Measurements from ENCODE around the gene RAB11FIP4.
A peak's percentile ranks its signal among the peaks of the same experiment; 100 is the strongest.

Gene RAB11FIP4

GRCh38 chr17:31570951-31571892 lies 179.7 kb downstream of the RAB11FIP4 start:
- DNase-seq (ENCODE audit: low read depth) = peak; percentile 96

GRCh38 chr17:31572341-31572740 lies 180.9 kb downstream of the RAB11FIP4 start:
- no peak for DNase-seq (ENCODE audit: low read depth)

- DNase-seq (ENCODE audit: low read depth) = no peak
These were observed 181.6 kb downstream of the RAB11FIP4 start for GRCh38 chr17:31573047-31573446.

GRCh38 chr17:31573861-31574260 lies 182.4 kb downstream of the RAB11FIP4 start:
- DNase-seq (ENCODE audit: low read depth) = no peak

- DNase-seq (ENCODE audit: low read depth) = no peak
These were observed 183.0 kb downstream of the RAB11FIP4 start for GRCh38 chr17:31574458-31574857.

GRCh38 chr17:31575043-31575442 lies 183.6 kb downstream of the RAB11FIP4 start:
- DNase-seq (ENCODE audit: low read depth) = no peak

GRCh38 chr17:31579265-31579664 lies 187.8 kb downstream of the RAB11FIP4 start:
- DNase-seq (ENCODE audit: low read depth) = peak; percentile 53

GRCh38 chr17:31580316-31580705 lies 188.8 kb downstream of the RAB11FIP4 start:
- no peak for DNase-seq (ENCODE audit: low read depth)

GRCh38 chr17:31580706-31581490 lies 189.4 kb downstream of the RAB11FIP4 start:
- peak; percentile 97 for DNase-seq (ENCODE audit: low read depth)

- peak; percentile 88 for DNase-seq (ENCODE audit: low read depth)
These were observed 190.0 kb downstream of the RAB11FIP4 start for GRCh38 chr17:31581491-31581890.

- DNase-seq (ENCODE audit: low read depth) = peak; percentile 77
These were observed 190.9 kb downstream of the RAB11FIP4 start for GRCh38 chr17:31582151-31582907.

GRCh38 chr17:31583772-31584356 lies 192.4 kb downstream of the RAB11FIP4 start:
- no peak for DNase-seq (ENCODE audit: low read depth)

GRCh38 chr17:31584438-31585279 lies 193.2 kb downstream of the RAB11FIP4 start:
- DNase-seq (ENCODE audit: low read depth) = no peak

- DNase-seq (ENCODE audit: low read depth) = no peak
These were observed 193.8 kb downstream of the RAB11FIP4 start for GRCh38 chr17:31585280-31585630.

- no peak for DNase-seq (ENCODE audit: low read depth)
These were observed 195.5 kb downstream of the RAB11FIP4 start for GRCh38 chr17:31586946-31587345.

- no peak for DNase-seq (ENCODE audit: low read depth)
These were observed 196.0 kb downstream of the RAB11FIP4 start for GRCh38 chr17:31587462-31587861.
